Hepatocyte (in vitro differentiated cells): ENCODE measurements around the gene BRPF3. TPM values are rescaled to one million over a fixed set of nuclear protein-coding genes. Genes with fewer than 3 reads are reported as not detected.

ENCODE experiments used
- DNase-seq: peaks from one replicate; pipeline ENCODE4 v3.0.0-alpha.2; 2016; ENCODE audit warnings: low spot score
- H2AFZ ChIP-seq: fragments of 200-600 bp; sonication (generic); 2 replicates; pipeline ENCODE4 v1.6.0; 2016; ENCODE audit warnings: antibody characterized with exemption, mild to moderate bottlenecking
- H3K27ac ChIP-seq: fragments of 200-600 bp; sonication (generic); 2 replicates; pipeline ENCODE4 v1.5.1; 2016; ENCODE audit warnings: mild to moderate bottlenecking
- H3K27me3 ChIP-seq: fragments of 200-600 bp; sonication (generic); 2 replicates; pipeline ENCODE4 v1.6.1; 2016
- H3K36me3 ChIP-seq: fragments of 200-600 bp; sonication (generic); replicated peaks from 2 replicates; pipeline ENCODE4 v1.5.1; 2016; ENCODE audit warnings: low read depth; ENCODE audit not compliant: insufficient read depth
- H3K4me1 ChIP-seq: fragments of 200-600 bp; sonication (generic); 2 replicates; pipeline ENCODE4 v1.5.1; 2016; ENCODE audit warnings: mild to moderate bottlenecking, moderate library complexity; ENCODE audit not compliant: insufficient read depth
- H3K4me2 ChIP-seq: fragments of 200-600 bp; sonication (generic); 2 replicates; pipeline ENCODE4 v1.6.0; 2016
- H3K4me3 ChIP-seq: fragments of 200-600 bp; sonication (generic); 2 replicates; pipeline ENCODE4 v1.5.1; 2016; ENCODE audit warnings: mild to moderate bottlenecking
- H3K79me2 ChIP-seq: fragments of 200-600 bp; sonication (generic); 2 replicates; pipeline ENCODE4 v1.6.0; 2017; ENCODE audit warnings: mild to moderate bottlenecking
- H3K9me2 ChIP-seq: fragments of 200-600 bp; sonication (generic); replicated peaks from 2 replicates; pipeline ENCODE4 v1.6.0; 2017; ENCODE audit warnings: mild to moderate bottlenecking; ENCODE audit not compliant: insufficient read depth
- H3K9me3 ChIP-seq: fragments of 200-600 bp; sonication (generic); 2 replicates; pipeline ENCODE4 v1.5.1; 2016; ENCODE audit warnings: low read depth, mild to moderate bottlenecking
- H4K20me1 ChIP-seq: fragments of 200-600 bp; sonication (generic); 2 replicates; pipeline ENCODE4 v1.6.0; 2016; ENCODE audit warnings: mild to moderate bottlenecking; ENCODE audit not compliant: insufficient read depth, poor library complexity, severe bottlenecking
- EZH2 ChIP-seq: fragments of 200-600 bp; sonication (generic); IDR thresholded peaks from 2 replicates; pipeline ENCODE4 v1.6.1; 2016; ENCODE audit warnings: antibody characterized with exemption, mild to moderate bottlenecking, borderline replicate concordance
- EZH2phosphoT487 ChIP-seq: fragments of 200-600 bp; sonication (generic); IDR thresholded peaks from one replicate; pipeline ENCODE4 v1.6.1; 2018; ENCODE audit warnings: antibody characterized with exemption, mild to moderate bottlenecking, low read depth, moderate library complexity; ENCODE audit not compliant: unreplicated experiment, severe bottlenecking
- WGBS: methylation state at CpG from one replicate; pipeline ENCODE4 v1.1.6; 2016; ENCODE audit warnings: low lambda C conversion rate; ENCODE audit errors: missing lambda C conversion rate; 5-methylcytosine and 5-hydroxymethylcytosine counted together
- polyA plus RNA-seq: library from polyadenylated mRNA; unstranded; fragments of >200 nt; fragmentation: Nextera tagmentation; extraction: Ambion mirVana; gene quantifications from 2 replicates; pipeline ENCODE4 v1.2.1, GENCODE V29; 2016
- total RNA-seq: library from RNA; depleted of rRNA; stranded (reverse); fragments of >200 nt; gene quantifications from 2 replicates; pipeline ENCODE4 v1.2.3, GENCODE V29; 2014
- TF ChIP-seq, protein P1 (sequence below): fragments of 200-600 bp; sonication (generic); IDR thresholded peaks from 2 replicates; pipeline ENCODE4 v1.5.1; 2016; ENCODE audit warnings: antibody characterized with exemption, mild to moderate bottlenecking; ENCODE audit not compliant: poor library complexity

Gene BRPF3
- total and polyA plus RNA-seq, 2 experiments from 2014 or later: 25.5 to 31.4 TPM

DNA sequence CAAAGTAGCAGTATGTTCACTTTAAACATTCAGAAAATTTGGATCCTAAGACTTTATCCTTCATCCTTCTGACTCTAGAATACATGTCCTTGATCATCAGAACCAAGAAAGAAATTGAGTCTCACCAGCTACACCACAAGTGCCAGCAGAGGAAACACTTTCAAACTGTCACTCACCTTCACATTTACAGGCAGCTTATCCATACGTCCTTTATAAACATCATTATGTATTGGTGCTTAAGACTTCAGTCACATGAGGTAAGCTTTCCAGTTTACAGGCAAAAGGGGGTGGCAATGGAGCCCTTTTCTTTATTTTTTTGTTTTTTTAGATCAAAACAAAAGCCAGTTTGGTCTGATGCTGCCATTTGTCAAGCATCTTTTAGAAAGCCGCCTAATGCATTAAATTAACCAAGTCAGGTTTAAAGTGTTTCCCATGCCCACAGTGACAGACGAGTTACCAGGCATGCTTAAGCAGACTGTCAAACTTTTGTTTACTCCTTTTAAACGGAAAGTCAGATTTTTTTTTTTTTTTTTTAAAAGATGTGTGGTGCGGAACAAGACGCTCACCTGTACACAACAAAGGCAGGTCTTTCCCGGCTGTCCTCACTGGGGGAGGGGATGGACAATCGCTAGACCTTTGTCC is 952 bp upstream of the BRPF3 start:
- Histone ChIP-seq H3K27ac (peak overlapping the region; percentile 98), H3K4me3 (peak overlapping the region; percentile 57), H3K4me2 (peak overlapping the region; percentile 82), H3K9me3 (no peaks in the 10 kb centered on the region), H4K20me1 (peaks cover 21% of the 10 kb centered on the region), H3K27me3 (no peaks in the 10 kb centered on the region), H3K79me2 (peaks cover 34% of the 10 kb centered on the region), H3K4me1 (peaks cover 18% of the 10 kb centered on the region), H3K9me2 (no peaks in the 10 kb centered on the region), H3K36me3 (no peaks in the 10 kb centered on the region), H2AFZ (peak overlapping the region; percentile 86)
- 12% methylated on average over 8 of the region's 8 CpGs for WGBS
- TF ChIP-seq EZH2phosphoT487 (no peak), EZH2 (no peak)
- TF ChIP-seq, protein P1, sequence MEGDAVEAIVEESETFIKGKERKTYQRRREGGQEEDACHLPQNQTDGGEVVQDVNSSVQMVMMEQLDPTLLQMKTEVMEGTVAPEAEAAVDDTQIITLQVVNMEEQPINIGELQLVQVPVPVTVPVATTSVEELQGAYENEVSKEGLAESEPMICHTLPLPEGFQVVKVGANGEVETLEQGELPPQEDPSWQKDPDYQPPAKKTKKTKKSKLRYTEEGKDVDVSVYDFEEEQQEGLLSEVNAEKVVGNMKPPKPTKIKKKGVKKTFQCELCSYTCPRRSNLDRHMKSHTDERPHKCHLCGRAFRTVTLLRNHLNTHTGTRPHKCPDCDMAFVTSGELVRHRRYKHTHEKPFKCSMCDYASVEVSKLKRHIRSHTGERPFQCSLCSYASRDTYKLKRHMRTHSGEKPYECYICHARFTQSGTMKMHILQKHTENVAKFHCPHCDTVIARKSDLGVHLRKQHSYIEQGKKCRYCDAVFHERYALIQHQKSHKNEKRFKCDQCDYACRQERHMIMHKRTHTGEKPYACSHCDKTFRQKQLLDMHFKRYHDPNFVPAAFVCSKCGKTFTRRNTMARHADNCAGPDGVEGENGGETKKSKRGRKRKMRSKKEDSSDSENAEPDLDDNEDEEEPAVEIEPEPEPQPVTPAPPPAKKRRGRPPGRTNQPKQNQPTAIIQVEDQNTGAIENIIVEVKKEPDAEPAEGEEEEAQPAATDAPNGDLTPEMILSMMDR: no peak
- peak; percentile 46 for DNase-seq

DNA sequence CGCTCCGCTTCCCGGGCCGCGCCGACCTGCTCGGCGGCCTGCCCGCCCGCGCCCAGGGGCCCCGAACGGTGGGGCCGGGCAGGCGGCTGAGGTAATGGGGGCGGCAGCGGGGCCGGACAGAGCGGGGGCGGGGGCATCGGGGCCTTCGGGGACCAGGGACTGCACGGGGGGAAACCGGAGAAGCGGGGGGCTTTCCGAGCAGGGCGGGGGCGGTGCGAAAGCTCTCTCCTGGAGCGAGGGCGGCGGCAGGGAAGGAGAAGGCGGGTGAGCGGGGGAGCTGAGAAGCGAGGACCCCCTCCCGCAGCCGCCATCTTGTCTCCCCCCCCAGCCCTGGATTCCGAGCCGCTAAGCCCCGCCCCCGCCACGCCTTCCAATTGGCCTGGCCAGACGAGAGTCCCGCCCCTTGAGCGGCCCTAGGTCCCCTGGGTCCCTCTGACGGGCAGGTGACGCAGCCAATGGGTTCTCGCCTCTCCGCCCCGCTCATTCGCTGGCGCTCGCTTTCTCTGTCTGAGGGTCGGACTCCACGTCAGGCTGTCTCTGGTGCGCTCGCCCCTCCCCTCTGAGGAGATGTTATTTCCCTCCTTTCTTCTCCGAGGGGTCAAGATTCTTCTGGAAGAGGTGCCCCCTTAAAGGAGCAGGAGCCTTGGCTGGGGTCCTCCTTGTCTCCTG is 470 bp downstream of the BRPF3 start:
- H3K36me3 ChIP-seq: no peaks in the 10 kb centered on the region
- peaks cover 30% of the 10 kb centered on the region for H4K20me1 ChIP-seq
- peak overlapping the region; percentile 86 for H3K4me2 ChIP-seq
- H3K4me3 ChIP-seq: peak overlapping the region; percentile 57
- peaks cover 18% of the 10 kb centered on the region for H3K4me1 ChIP-seq
- H3K27me3 ChIP-seq: no peaks in the 10 kb centered on the region
- TF ChIP-seq EZH2: no peak
- TF ChIP-seq, protein P1: no peak
- TF ChIP-seq EZH2phosphoT487: no peak
- peak; percentile 99 for DNase-seq
- no peak overlapping the region for H2AFZ ChIP-seq
- no peaks in the 10 kb centered on the region for H3K9me2 ChIP-seq
- H3K79me2 ChIP-seq: peaks cover 48% of the 10 kb centered on the region
- H3K27ac ChIP-seq: peak overlapping the region; percentile 98
- 0% methylated on average over 15 of the region's 58 CpGs for WGBS
- H3K9me3 ChIP-seq: no peaks in the 10 kb centered on the region

DNA sequence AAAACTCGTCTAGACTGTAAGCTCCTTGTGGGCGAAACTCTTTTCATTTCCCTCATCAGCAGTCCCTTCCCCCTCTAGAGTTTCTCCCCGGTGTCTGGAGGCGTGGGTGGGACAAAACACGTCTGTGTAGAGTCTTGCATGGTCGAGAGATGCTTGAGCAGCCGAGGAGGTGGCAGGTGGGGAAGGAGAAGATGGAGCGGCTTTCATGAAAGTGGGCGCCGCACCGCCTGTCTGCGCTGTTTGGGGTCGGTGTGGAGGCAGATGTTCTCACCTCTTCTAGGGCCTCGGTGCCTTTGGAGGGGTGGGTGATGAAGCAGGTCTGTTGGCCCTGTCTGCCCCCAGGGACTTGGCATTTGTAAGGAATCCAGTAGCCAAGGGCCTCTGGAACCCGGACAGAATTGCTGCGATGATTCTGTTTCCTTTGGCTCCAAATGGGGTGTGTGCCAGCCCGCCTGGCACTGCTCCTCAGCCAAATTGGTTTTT is 1.2 kb downstream of the BRPF3 start:
- Histone ChIP-seq H2AFZ (no peak overlapping the region), H4K20me1 (peaks cover 35% of the 10 kb centered on the region)
- 74% methylated on average over 17 of the region's 17 CpGs for WGBS

More for the DNA sequence above, 1.2 kb downstream of the BRPF3 start:
- TF ChIP-seq EZH2phosphoT487 (no peak), EZH2 (no peak)
- TF ChIP-seq, protein P1: no peak
- peaks cover 56% of the 10 kb centered on the region for H3K79me2 ChIP-seq
- DNase-seq: no peak
- no peaks in the 10 kb centered on the region for H3K9me3 ChIP-seq
- H3K27me3 ChIP-seq: no peaks in the 10 kb centered on the region
- H3K4me3 ChIP-seq: peak overlapping the region; percentile 43
- peak overlapping the region; percentile 86 for H3K4me2 ChIP-seq
- no peaks in the 10 kb centered on the region for H3K36me3 ChIP-seq
- peak overlapping the region; percentile 70 for H3K27ac ChIP-seq
- peaks cover 18% of the 10 kb centered on the region for H3K4me1 ChIP-seq
- no peaks in the 10 kb centered on the region for H3K9me2 ChIP-seq
